Erythroblast (primary cell): ENCODE measurements around the gene OR3A2.
"Not testable (repeated sequence)": the region's sequence is repeated elsewhere in the genome, so short reads cannot be mapped to it uniquely, and the experiment has no call there.

Experiments
- GATA1 ChIP-seq: IDR thresholded peaks from 2 replicates; pipeline ENCODE4 v1.6.1; 2011; ENCODE audit warnings: low read depth, mild to moderate bottlenecking, control low read depth, low read length, moderate library complexity
- POLR2A ChIP-seq: IDR thresholded peaks from 2 replicates; pipeline ENCODE4 v1.6.1; 2011; ENCODE audit warnings: mild to moderate bottlenecking, low read length

DNA sequence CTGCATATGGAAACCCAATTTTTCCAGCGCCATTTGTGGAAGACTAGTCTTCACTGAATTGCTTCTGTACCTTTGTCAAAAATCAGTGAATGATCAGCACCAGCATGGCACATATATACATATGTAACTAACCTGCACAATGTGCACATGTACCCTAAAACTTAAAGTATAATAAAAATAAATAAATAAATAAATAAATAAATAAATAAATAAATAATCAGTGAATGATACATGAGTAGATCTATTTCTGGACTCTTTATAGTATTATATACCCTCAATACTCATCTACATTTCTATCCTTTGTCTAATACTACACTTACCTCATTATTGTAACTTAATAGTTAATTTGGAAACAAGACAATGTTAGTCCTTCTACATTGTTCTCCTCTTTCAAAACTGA, 17.7 kb upstream of the OR3A2 start:
- TF ChIP-seq POLR2A, GATA1: not testable (repeated sequence)
